ENCODE results near the gene SSNA1.
"Not testable (repeated sequence)": the region's sequence is repeated elsewhere in the genome, so short reads cannot be mapped to it uniquely, and the experiment has no call there.

The SSNA1 gene

GRCh38 chr9:137234758-137235423 is 46.4 kb downstream of the SSNA1 start:
- no peak for DNase-seq (ENCODE audit: extremely low read depth, insufficient read length)
- Histone ChIP-seq H3K4me3 (replicated peaks; ENCODE audit: low read depth, low read length) (no peak overlapping the region), H3K36me3 (ENCODE audit: control insufficient read depth, insufficient read depth, low read length) (no peaks in the 10 kb centered on the region), H3K27me3 (replicated peaks; ENCODE audit: control insufficient read depth, insufficient read depth, low read length) (no peaks in the 10 kb centered on the region; the same call in 1 of the 2 replicates)
- no peak for TF ChIP-seq CTCF (IDR thresholded peaks at IDR 0.05; ENCODE audit: insufficient read depth, low read length, poor library complexity, severe bottlenecking)

GRCh38 chr9:137235424-137236237 is 47.2 kb downstream of the SSNA1 start:
- no peaks in the 10 kb centered on the region; the same call in 1 of the 2 replicates for H3K27me3 ChIP-seq (replicated peaks; ENCODE audit: control insufficient read depth, insufficient read depth, low read length)
- no peaks in the 10 kb centered on the region for H3K36me3 ChIP-seq (ENCODE audit: control insufficient read depth, insufficient read depth, low read length)
- H3K4me3 ChIP-seq (replicated peaks; ENCODE audit: low read depth, low read length) = no peak overlapping the region
- DNase-seq (ENCODE audit: extremely low read depth, insufficient read length) = no peak
- peak; percentile 13 for TF ChIP-seq CTCF (IDR thresholded peaks at IDR 0.05; ENCODE audit: insufficient read depth, low read length, poor library complexity, severe bottlenecking)

GRCh38 chr9:137236238-137236935 is 47.9 kb downstream of the SSNA1 start:
- no peaks in the 10 kb centered on the region; the same call in 1 of the 2 replicates for H3K27me3 ChIP-seq (replicated peaks; ENCODE audit: control insufficient read depth, insufficient read depth, low read length)
- H3K36me3 ChIP-seq (ENCODE audit: control insufficient read depth, insufficient read depth, low read length) = no peaks in the 10 kb centered on the region
- peak; percentile 85 for DNase-seq (ENCODE audit: extremely low read depth, insufficient read length)
- H3K4me3 ChIP-seq (replicated peaks; ENCODE audit: low read depth, low read length) = peak overlapping the region; percentile 31; the same call in 1 of the 2 replicates
- peak; percentile 99 for TF ChIP-seq CTCF (IDR thresholded peaks at IDR 0.05; ENCODE audit: insufficient read depth, low read length, poor library complexity, severe bottlenecking)

- TF ChIP-seq CTCF (IDR thresholded peaks at IDR 0.05; ENCODE audit: insufficient read depth, low read length, poor library complexity, severe bottlenecking) = no peak
- Histone ChIP-seq H3K27me3 (replicated peaks; ENCODE audit: control insufficient read depth, insufficient read depth, low read length) (no peaks in the 10 kb centered on the region; the same call in 1 of the 2 replicates), H3K4me3 (replicated peaks; ENCODE audit: low read depth, low read length) (peak overlapping the region; percentile 31; the same call in 1 of the 2 replicates), H3K36me3 (ENCODE audit: control insufficient read depth, insufficient read depth, low read length) (peaks cover under 1% of the 10 kb centered on the region)
- no peak for DNase-seq (ENCODE audit: extremely low read depth, insufficient read length)
Observed at GRCh38 chr9:137236936-137237421, 48.5 kb downstream of the SSNA1 start.

GRCh38 chr9:137237759-137238726 is 49.6 kb downstream of the SSNA1 start:
- H3K4me3 ChIP-seq (replicated peaks; ENCODE audit: low read depth, low read length) = no peak overlapping the region
- peaks cover 10% of the 10 kb centered on the region for H3K36me3 ChIP-seq (ENCODE audit: control insufficient read depth, insufficient read depth, low read length)
- H3K27me3 ChIP-seq (replicated peaks; ENCODE audit: control insufficient read depth, insufficient read depth, low read length) = no peaks in the 10 kb centered on the region; the same call in 1 of the 2 replicates
- TF ChIP-seq CTCF (IDR thresholded peaks at IDR 0.05; ENCODE audit: insufficient read depth, low read length, poor library complexity, severe bottlenecking) = no peak
- DNase-seq (ENCODE audit: extremely low read depth, insufficient read length) = no peak

- H3K4me3 ChIP-seq (replicated peaks; ENCODE audit: low read depth, low read length) = peak overlapping the region; percentile 80
- not testable (repeated sequence) for DNase-seq (ENCODE audit: extremely low read depth, insufficient read length); H3K27me3 ChIP-seq (replicated peaks; ENCODE audit: control insufficient read depth, insufficient read depth, low read length)
- peaks cover 18% of the 10 kb centered on the region for H3K36me3 ChIP-seq (ENCODE audit: control insufficient read depth, insufficient read depth, low read length)
Observed at GRCh38 chr9:137239541-137240200, 51.2 kb downstream of the SSNA1 start.
